GM12878 (cell line): ENCODE data around the gene HS6ST3. TPM values are rescaled to one million over a fixed set of nuclear protein-coding genes. Genes with fewer than 3 reads are reported as not detected.

Source experiments
- ATAC-seq: fragments of 200-7000 bp; cut with Tn5 transposase; 3 replicates; pipeline ENCODE4 v1.9.1; 2020; ENCODE audit warnings: mild to moderate bottlenecking, moderate library complexity
- BruUV-seq: library from RNA; stranded (reverse); fragments of 400-500 nt; replicated peaks from 2 replicates; lab custom pipeline; 2021; lab: Mats Ljungman, UMichigan
- CTCF ChIA-PET: fragments of 300-600 bp; sonication (Branson Sonifier 250); formaldehyde crosslinking; extraction: SDS; loops from one replicate; lab custom pipeline; 2021; ENCODE audit warnings: inconsistent platforms; lab: Yijun Ruan, JAX
- POLR2A ChIA-PET: fragments of 350-600 bp; formaldehyde crosslinking; extraction: SDS; loops from one replicate; lab custom pipeline; 2021; ENCODE audit warnings: inconsistent platforms; lab: Charles Lee
- RAD21 ChIA-PET: fragments of 300-600 bp; sonication (Branson Sonifier 250); formaldehyde crosslinking; loops from one replicate; lab custom pipeline; 2023; ENCODE audit warnings: antibody characterized with exemption; ENCODE audit not compliant: unreplicated experiment; lab: Charles Lee
- SMC1A ChIA-PET: fragments of 300-600 bp; sonication (Branson Sonifier 250); formaldehyde crosslinking; loops from one replicate; lab custom pipeline; 2023; ENCODE audit not compliant: unreplicated experiment, uncharacterized antibody; lab: Charles Lee
- DNase-seq: peaks from one replicate; pipeline ENCODE4 v3.0.0-alpha.2; 2011; ENCODE audit warnings: low read depth, low spot score
- FAIRE-seq: peaks from 3 replicates; lab custom pipeline; 2011; peaks lifted over from hg19 to GRCh38; lab: Jason Lieb, UNC
- H2AFZ ChIP-seq: 2 replicates; pipeline ENCODE4 v1.6.0; 2011; ENCODE audit warnings: low read depth, low read length, control low read depth; ENCODE audit not compliant: control insufficient read depth
- H3K27ac ChIP-seq: 2 replicates; pipeline ENCODE4 v1.5.1; 2011; ENCODE audit warnings: control low read depth; ENCODE audit not compliant: control insufficient read depth, insufficient read depth
- H3K27me3 ChIP-seq, 2 experiments: replicated peaks in 1 of 2; 2 replicates each; pipeline versions ENCODE4 v1.6.0 to v1.6.1; 2011; ENCODE audit warnings: low read length in 1 of 2; ENCODE audit not compliant: control insufficient read depth in 2 of 2, insufficient read depth in 2 of 2
- H3K36me3 ChIP-seq, 2 experiments: 2 replicates each; pipeline ENCODE4 v1.5.1; 2011; ENCODE audit warnings: low read length in 1 of 2; ENCODE audit not compliant: control insufficient read depth in 2 of 2, insufficient read depth in 2 of 2
- H3K4me1 ChIP-seq: 2 replicates; pipeline ENCODE4 v1.6.1; 2011; ENCODE audit warnings: mild to moderate bottlenecking, low read length, moderate library complexity, mixed read lengths; ENCODE audit not compliant: control insufficient read depth, insufficient read depth
- H3K4me2 ChIP-seq: 2 replicates; pipeline ENCODE4 v1.6.0; 2011; ENCODE audit warnings: control low read depth; ENCODE audit not compliant: control insufficient read depth, insufficient read depth
- H3K4me3 ChIP-seq: fragments of 200-600 bp; sonication (generic); 2 replicates; pipeline ENCODE4 v1.5.1; 2016
- H3K79me2 ChIP-seq: 2 replicates; pipeline ENCODE4 v1.6.0; 2011; ENCODE audit warnings: low read length; ENCODE audit not compliant: control insufficient read depth, insufficient read depth
- H3K9ac ChIP-seq: 2 replicates; pipeline ENCODE4 v1.8.0; 2011; ENCODE audit warnings: low read length, control low read depth, mixed read lengths; ENCODE audit not compliant: control insufficient read depth, insufficient read depth
- H3K9me3 ChIP-seq: replicated peaks from 3 replicates; pipeline ENCODE4 v1.5.1; 2011; ENCODE audit warnings: mild to moderate bottlenecking, low read length; ENCODE audit not compliant: control insufficient read depth, insufficient read depth
- H4K20me1 ChIP-seq: 2 replicates; pipeline ENCODE4 v1.6.0; 2011; ENCODE audit not compliant: control insufficient read depth, insufficient read depth
- CBFB ChIP-seq: IDR thresholded peaks from 2 replicates; pipeline ENCODE4 v1.6.1; 2016; ENCODE audit warnings: antibody characterized with exemption, low read depth
- ETV6 ChIP-seq, 2 experiments: fragments of 450-650 bp in 1 of 2; IDR thresholded peaks in 1 of 2; conservative IDR thresholded peaks in 1 of 2; 2 replicates each; pipeline ENCODE4 v1.6.1; 2014; ENCODE audit warnings: antibody characterized with exemption in 1 of 2, borderline replicate concordance in 1 of 2, low read depth in 1 of 2, mild to moderate bottlenecking in 1 of 2, moderate library complexity in 1 of 2
- IKZF1 ChIP-seq: fragments of 450-650 bp; conservative IDR thresholded peaks from 2 replicates; pipeline ENCODE4 v1.6.1; 2017; ENCODE audit warnings: antibody characterized with exemption, mild to moderate bottlenecking
- JUND ChIP-seq: IDR thresholded peaks from 2 replicates; pipeline ENCODE4 v1.6.1; 2012; ENCODE audit warnings: low read depth, mild to moderate bottlenecking, low read length, improper control_type of control experiment, moderate library complexity
- NR2F1 ChIP-seq: fragments of 450-650 bp; conservative IDR thresholded peaks from 2 replicates; pipeline ENCODE4 v1.6.1; 2017; ENCODE audit warnings: mild to moderate bottlenecking
- PAX5 ChIP-seq: IDR thresholded peaks from 2 replicates; pipeline ENCODE4 v1.6.1; 2011; ENCODE audit warnings: low read depth, low read length, borderline replicate concordance
- RAD21 ChIP-seq: IDR thresholded peaks from 2 replicates; pipeline ENCODE4 v1.6.1; 2011; ENCODE audit warnings: mild to moderate bottlenecking, low read depth, low read length, moderate library complexity; ENCODE audit not compliant: insufficient read depth
- RBBP5 ChIP-seq: fragments of 200-600 bp; sonication (generic); conservative IDR thresholded peaks from 2 replicates; pipeline ENCODE4 v1.6.1; 2016
- SKIL ChIP-seq: fragments of 450-650 bp; IDR thresholded peaks from 2 replicates; pipeline ENCODE4 v1.6.1; 2017; ENCODE audit warnings: mild to moderate bottlenecking, low read depth, inconsistent platforms; ENCODE audit not compliant: poor library complexity, severe bottlenecking
- SUZ12 ChIP-seq: fragments of 200-600 bp; sonication (generic); IDR thresholded peaks from one replicate; pipeline ENCODE4 v1.6.1; 2018; ENCODE audit warnings: antibody characterized with exemption, mild to moderate bottlenecking; ENCODE audit not compliant: unreplicated experiment
- WRNIP1 ChIP-seq: IDR thresholded peaks from 2 replicates; pipeline ENCODE4 v1.6.1; 2011; ENCODE audit warnings: low read depth, low read length, improper control_type of control experiment, borderline replicate concordance
- ZNF24 ChIP-seq: fragments of 450-650 bp; IDR thresholded peaks from 2 replicates; pipeline ENCODE4 v1.6.1; 2017; ENCODE audit warnings: antibody characterized with exemption, mild to moderate bottlenecking
- ZSCAN29 ChIP-seq: fragments of 450-650 bp; IDR thresholded peaks from 2 replicates; pipeline ENCODE4 v1.6.1; 2017; ENCODE audit warnings: mild to moderate bottlenecking, moderate library complexity
- WGBS: methylation state at CpG from one replicate; pipeline ENCODE4 v1.1.6; 2016; ENCODE audit warnings: low lambda C conversion rate; ENCODE audit not compliant: insufficient replicate concordance, insufficient coverage; ENCODE audit errors: missing lambda C conversion rate; 5-methylcytosine and 5-hydroxymethylcytosine counted together
- in situ Hi-C: fragments of 300-500 bp; cut with MboI; formaldehyde crosslinking; loops from 9 replicates; pipeline ENCODE4 v1.14.3; 2018; ENCODE audit warnings: mixed read lengths
- intact Hi-C: fragments of 100-400 bp; cut with micrococcal nuclease; formaldehyde crosslinking; loops from one replicate; pipeline ENCODE4 v1.14.2; 2022; ENCODE audit not compliant: unreplicated experiment
- polyA plus RNA-seq, 11 experiments: library from polyadenylated mRNA; depleted of rRNA in 4 of 11; unstranded in 6 of 11; stranded (reverse) in 5 of 11; fragments of >200 nt; fragmentation: Nextera tagmentation in 4 of 11; fragmentation: Illumina TruSeq in 1 of 11; extraction: Ambion mirVana in 4 of 11; extraction: Trizol in 1 of 11; gene quantifications; 1 replicate in 1 of 11; 2 replicates in 10 of 11; pipeline versions ENCODE4 v1.2.1 to v1.2.3, GENCODE V29; 2011 to 2016; ENCODE audit warnings: inconsistent platforms in 2 of 11, missing spikeins in 2 of 11, low read depth in 1 of 11
- total RNA-seq, 4 experiments: library from RNA; depleted of rRNA in 3 of 4; stranded (reverse); fragments of >200 nt in 3 of 4; fragmentation: Illumina TruSeq in 1 of 4; extraction: Trizol in 1 of 4; gene quantifications; 2 replicates each; pipeline versions ENCODE4 v1.2.1 to v1.2.3, GENCODE V29; 2013 to 2021

HS6ST3 gene
- total and polyA plus RNA-seq, 10 of the 15 experiments (the other 5 are each of a cell fraction or from before 2014, with no cell fraction given): under 0.01 to 2.9 TPM; not detected in 8

GRCh38 chr13:96780105-96780504 is 690.2 kb downstream of the HS6ST3 start:
- intact Hi-C loops: no loop called here
- RAD21 ChIA-PET: no interaction called here
- BruUV-seq: no TSS peak

GRCh38 chr13:96781141-96781540 is 691.2 kb downstream of the HS6ST3 start:
- ATAC-seq (no peak), FAIRE-seq (no peak), DNase-seq (no peak)
- TF ChIP-seq CBFB (no peak), ZNF24 (no peak), ZSCAN29 (no peak), SUZ12 (no peak), RAD21 (no peak), RBBP5 (no peak), ETV6 (conservative IDR thresholded peaks at IDR 0.05 in 1 of 2, IDR thresholded peaks at IDR 0.05 in 1 of 2; ENCODE audit: borderline replicate concordance in 1 of 2, low read depth in 1 of 2) (no peak), SKIL (no peak), NR2F1 (no peak), IKZF1 (no peak), WRNIP1 (no peak), JUND (no peak)
- no peaks in the 10 kb centered on the region for H4K20me1 ChIP-seq
- WGBS: 1% methylated on average over 4 of the region's 4 CpGs
- ChIA-PET POLR2A (no interaction called here), RAD21 (no interaction called here), SMC1A (no interaction called here), CTCF (no interaction called here)
- H3K9ac ChIP-seq: no peak overlapping the region
- H3K4me1 ChIP-seq: no peaks in the 10 kb centered on the region
- H3K27ac ChIP-seq: no peak overlapping the region
- H3K27me3 ChIP-seq: no peaks in the 10 kb centered on the region
- H3K4me2 ChIP-seq: no peak overlapping the region
- no peak overlapping the region for H3K4me3 ChIP-seq
- H3K79me2 ChIP-seq: no peaks in the 10 kb centered on the region
- in situ Hi-C loops: no loop called here
- intact Hi-C loops: no loop called here
- H3K36me3 ChIP-seq: no peaks in the 10 kb centered on the region
- no peaks in the 10 kb centered on the region for H3K9me3 ChIP-seq
- BruUV-seq: no TSS peak
- no peak overlapping the region for H2AFZ ChIP-seq

More at GRCh38 chr13:96780105-96780504, 690.2 kb downstream of the HS6ST3 start:
- no peak for DNase-seq
- H3K4me2 ChIP-seq: no peak overlapping the region
- FAIRE-seq: no peak
- no peak overlapping the region for H2AFZ ChIP-seq
- POLR2A ChIA-PET: no interaction called here
- H3K27me3 ChIP-seq: no peaks in the 10 kb centered on the region
- no peaks in the 10 kb centered on the region for H3K36me3 ChIP-seq
- H3K9ac ChIP-seq: no peak overlapping the region
- in situ Hi-C loops: no loop called here
- CTCF ChIA-PET: no interaction called here
- no peak for ATAC-seq
- WGBS: 15% methylated on average over 3 of the region's 3 CpGs
- no peak overlapping the region for H3K4me3 ChIP-seq
- TF ChIP-seq PAX5: no peak
- no peak overlapping the region for H3K27ac ChIP-seq
- SMC1A ChIA-PET: no interaction called here
- no peaks in the 10 kb centered on the region for H3K9me3 ChIP-seq
- no peaks in the 10 kb centered on the region for H4K20me1 ChIP-seq
- H3K79me2 ChIP-seq: no peaks in the 10 kb centered on the region
- no peaks in the 10 kb centered on the region for H3K4me1 ChIP-seq
